ENCODE data around the gene TJP1. TPM values are rescaled to one million over a fixed set of nuclear protein-coding genes. Genes with fewer than 3 reads are reported as not detected.

The TJP1 gene
- total and polyA plus RNA-seq, 2 of the 8 experiments (the other 6 are each of a cell fraction or from before 2014, with no cell fraction given): 46.3 to 138 TPM

DNA sequence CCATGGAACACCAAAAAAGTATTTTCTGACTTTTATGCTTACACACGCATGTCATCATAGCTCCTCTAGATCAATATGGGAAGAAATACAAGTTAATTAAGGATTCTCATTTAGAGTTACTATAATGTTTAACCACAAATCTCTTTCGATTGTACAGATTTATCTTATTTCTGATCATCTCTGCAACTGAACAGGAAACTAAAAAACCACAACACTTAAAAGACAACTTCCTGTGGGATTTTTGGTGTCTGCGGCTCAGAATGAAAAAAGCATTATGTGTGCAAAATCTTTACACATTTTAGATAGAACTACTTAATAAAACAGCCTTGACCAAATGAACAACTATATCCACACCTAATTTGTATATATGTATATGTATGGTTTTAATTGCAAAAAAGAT is 3.0 kb upstream of the TJP1 start:
- Histone ChIP-seq H3K23ac (ENCODE audit: insufficient read length) (no peak overlapping the region), H3K4ac (replicated peaks; ENCODE audit: insufficient read length, low read depth, low read length) (no peak overlapping the region), H3K79me1 (ENCODE audit: low read depth, low read length) (no peaks in the 10 kb centered on the region), H3K9ac (replicated peaks in 1 of 4; ENCODE audit: extremely low read depth in 1 of 4, low read depth in 3 of 4, low read length in 3 of 4) (no peak overlapping the region), H3K4me1 (replicated peaks in 1 of 4; ENCODE audit: control insufficient read depth in 3 of 4, insufficient read depth in 4 of 4, low read length in 3 of 4) (peaks cover 0 to 4% (median 2%) of the 10 kb centered on the region in 4 experiments; a peak in 3 of 7 replicates), H3K4me2 (ENCODE audit: insufficient read depth in 1 of 2, low read depth in 2 of 2, low read length in 2 of 2) (no peak overlapping the region), H3K56ac (replicated peaks; ENCODE audit: insufficient read length, low read depth, low read length) (no peak overlapping the region), H4K91ac (replicated peaks; ENCODE audit: insufficient read length, low read length) (no peak overlapping the region), H2AFZ (ENCODE audit: low read length) (no peak overlapping the region), H3K14ac (ENCODE audit: insufficient read length) (no peak overlapping the region), H2BK120ac (replicated peaks; ENCODE audit: low read depth, low read length) (no peak overlapping the region), H2BK20ac (ENCODE audit: low read length) (no peak overlapping the region), H3K36me3 (ENCODE audit: control insufficient read depth in 2 of 4, insufficient read depth in 4 of 4, low read length in 3 of 4) (no peaks in the 10 kb centered on the region), H3K4me3 (ENCODE audit: extremely low read depth in 1 of 4, insufficient read depth in 2 of 4, low read depth in 3 of 4, low read length in 4 of 4) (no peak overlapping the region), H2BK15ac (ENCODE audit: low read length) (no peak overlapping the region), H3K23me2 (ENCODE audit: low read depth, low read length) (peaks cover 7% of the 10 kb centered on the region), H3K27ac (ENCODE audit: low read depth, low read length) (no peak overlapping the region), H3K27me3 (replicated peaks in 1 of 4; ENCODE audit: control insufficient read depth in 3 of 4, extremely low read depth in 1 of 4, insufficient read depth in 3 of 4, low read length in 3 of 4) (peaks cover 0 to 6% (median 3%) of the 10 kb centered on the region in 4 experiments; a peak in 3 of 7 replicates), H3K18ac (ENCODE audit: extremely low read depth, low read length) (no peak overlapping the region), H2AK5ac (ENCODE audit: low read depth, low read length) (no peak overlapping the region), H4K20me1 (replicated peaks in 1 of 2; ENCODE audit: control insufficient read depth in 1 of 2, insufficient read depth in 2 of 2, low read length in 2 of 2) (peaks cover 0 to 3% of the 10 kb centered on the region in 2 experiments), H4K8ac (ENCODE audit: extremely low read depth, insufficient read depth, low read length) (no peak overlapping the region), H3K79me2 (ENCODE audit: control insufficient read depth in 1 of 2, insufficient read depth in 2 of 2, low read length in 2 of 2) (peaks cover 0 to 12% of the 10 kb centered on the region in 2 experiments; a peak in 3 of 4 replicates), H2BK12ac (ENCODE audit: low read depth, low read length) (no peak overlapping the region), H4K5ac (ENCODE audit: insufficient read length, low read depth, low read length) (no peak overlapping the region), H3K9me3 (ENCODE audit: insufficient read depth in 2 of 2, low read depth in 1 of 2, low read length in 1 of 2) (no peaks in the 10 kb centered on the region), H2BK5ac (ENCODE audit: low read depth, low read length) (no peak overlapping the region)
- FAIRE-seq (no peak), DNase-seq (ENCODE audit: low read depth in 1 of 2, low spot score in 2 of 2) (no peak)
- WGBS, 2 experiments (ENCODE audit: extremely low coverage in 1 of 2, insufficient coverage in 1 of 2, insufficient read length in 1 of 2, insufficient replicate concordance in 2 of 2, low coverage in 1 of 2, low lambda C conversion rate in 2 of 2, missing lambda C conversion rate in 1 of 2): 89% methylated on average over 3 of the region's 3 CpGs; no CpG with 5 or more reads in 1 of the 2 experiments
- ChIA-PET POLR2A (ENCODE audit: partially characterized antibody) (interaction anchor here (0.6 to 1.2 kb wide), 2 partner anchors 23 to 99 kb away, joined by 3 to 6 read pairs; no protein-coding TSS in a partner anchor), CTCF (ENCODE audit: partially characterized antibody) (interaction anchor here (1.2 to 2.1 kb wide), 2 partner anchors 46 to 100 kb away, joined by 4 to 6 read pairs; no protein-coding TSS in a partner anchor)
- TF ChIP-seq CBX8 (IDR thresholded peaks at IDR 0.05; ENCODE audit: borderline replicate concordance, low read depth, low read length): no peak
- TF ChIP-seq CEBPB (IDR thresholded peaks at IDR 0.05; ENCODE audit: low read depth, low read length): no peak
- TF ChIP-seq BRCA1 (IDR thresholded peaks at IDR 0.05; ENCODE audit: low read depth, low read length): no peak
